A549 (cell line): ENCODE measurements around the gene ATG10.
"Not testable (repeated sequence)": the region's sequence is repeated elsewhere in the genome, so short reads cannot be mapped to it uniquely, and the experiment has no call there.

Source experiments
- CTCF ChIP-seq: fragments of >200 bp; sonication (Bioruptor Twin); formaldehyde crosslinking; IDR thresholded peaks from 3 replicates; pipeline ENCODE4 v1.5.1; 2016
- RARB ChIP-seq: fragments of 250-450 bp; sonication (Bioruptor Pico); IDR thresholded peaks from 2 replicates; pipeline ENCODE4 v1.8.0; 2021; ENCODE audit warnings: mild to moderate bottlenecking, moderate library complexity
- REST ChIP-seq: fragments of 200-600 bp; sonication (generic); IDR thresholded peaks from 2 replicates; pipeline ENCODE4 v1.6.1; 2016; ENCODE audit warnings: antibody characterized with exemption, mild to moderate bottlenecking, moderate library complexity
- SMC3 ChIP-seq: fragments of >200 bp; sonication (Bioruptor Twin); formaldehyde crosslinking; IDR thresholded peaks from 3 replicates; pipeline ENCODE4 v1.6.1; 2018; ENCODE audit warnings: inconsistent platforms

- TF ChIP-seq RARB (CRISPR knock-in tag); SMC3; CTCF; REST: not testable (repeated sequence)
These were observed 297.5 kb downstream of the ATG10 start for GRCh38 chr5:82269363-82269762.
